Measurements from ENCODE around the gene COLEC11.
"Not testable (repeated sequence)": the region's sequence is repeated elsewhere in the genome, so short reads cannot be mapped to it uniquely, and the experiment has no call there.

Gene COLEC11

GRCh38 chr2:3625186-3625585, 30.3 kb downstream of the COLEC11 start:
- DNase-seq (ENCODE audit: low read depth): no peak

- no peak for DNase-seq (ENCODE audit: low read depth)
These were observed 31.4 kb downstream of the COLEC11 start for GRCh38 chr2:3626118-3626811.

GRCh38 chr2:3626812-3627499, 32.0 kb downstream of the COLEC11 start:
- no peak for DNase-seq (ENCODE audit: low read depth)

GRCh38 chr2:3627500-3628100, 32.7 kb downstream of the COLEC11 start:
- DNase-seq (ENCODE audit: low read depth): no peak

GRCh38 chr2:3628241-3628679, 33.3 kb downstream of the COLEC11 start:
- DNase-seq (ENCODE audit: low read depth): no peak

- DNase-seq (ENCODE audit: low read depth): no peak
These were observed 33.9 kb downstream of the COLEC11 start for GRCh38 chr2:3628800-3629199.

GRCh38 chr2:3630631-3631030, 35.7 kb downstream of the COLEC11 start:
- DNase-seq (ENCODE audit: low read depth): no peak

GRCh38 chr2:3631161-3631850, 36.4 kb downstream of the COLEC11 start:
- DNase-seq (ENCODE audit: low read depth): no peak

- no peak for DNase-seq (ENCODE audit: low read depth)
These were observed 37.1 kb downstream of the COLEC11 start for GRCh38 chr2:3631851-3632659.

- DNase-seq (ENCODE audit: low read depth): peak; percentile 6
These were observed 38.4 kb downstream of the COLEC11 start for GRCh38 chr2:3633089-3633981.

- DNase-seq (ENCODE audit: low read depth): no peak
These were observed 39.2 kb downstream of the COLEC11 start for GRCh38 chr2:3633982-3634595.

- DNase-seq (ENCODE audit: low read depth): no peak
These were observed 39.7 kb downstream of the COLEC11 start for GRCh38 chr2:3634596-3635121.

GRCh38 chr2:3635171-3635974, 40.5 kb downstream of the COLEC11 start:
- no peak for DNase-seq (ENCODE audit: low read depth)

- not testable (repeated sequence) for DNase-seq (ENCODE audit: low read depth)
These were observed 41.0 kb downstream of the COLEC11 start for GRCh38 chr2:3635975-3636327.

GRCh38 chr2:3636586-3637310, 41.8 kb downstream of the COLEC11 start:
- no peak for DNase-seq (ENCODE audit: low read depth)

- DNase-seq (ENCODE audit: low read depth): no peak
These were observed 42.4 kb downstream of the COLEC11 start for GRCh38 chr2:3637311-3637675.

GRCh38 chr2:3637692-3638455, 43.0 kb downstream of the COLEC11 start:
- no peak for DNase-seq (ENCODE audit: low read depth)

GRCh38 chr2:3638456-3638810, 43.5 kb downstream of the COLEC11 start:
- no peak for DNase-seq (ENCODE audit: low read depth)
